AG08396 (cell line): ENCODE results near the gene GSAP.

Experiments used
- DNase-seq: peaks from one replicate; pipeline ENCODE4 v3.0.0; 2012; ENCODE audit warnings: low spot score, mixed read lengths

Gene GSAP

GRCh38 chr7:77281780-77282478 is 134.2 kb downstream of the GSAP start:
- DNase-seq = no peak

DNA sequence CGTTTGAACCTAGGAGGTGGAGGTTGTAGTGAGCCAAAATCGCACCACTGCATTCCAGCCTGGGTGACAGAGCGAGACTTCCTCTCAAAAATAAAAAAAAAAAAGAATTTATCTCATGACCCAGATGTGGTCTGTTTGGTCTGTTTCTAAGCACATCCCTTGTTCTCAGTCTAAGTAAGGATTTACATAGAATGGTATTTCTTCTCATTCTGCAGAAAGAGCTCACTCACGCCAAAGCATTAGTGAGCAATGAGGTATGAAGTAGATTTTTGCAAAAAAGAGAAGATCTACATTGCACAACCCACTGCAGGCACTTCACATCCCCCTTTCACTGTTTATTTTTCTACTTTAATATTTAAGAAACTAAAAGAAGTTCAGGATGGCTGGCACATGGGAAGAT is 140.0 kb downstream of the GSAP start:
- no peak for DNase-seq

DNA sequence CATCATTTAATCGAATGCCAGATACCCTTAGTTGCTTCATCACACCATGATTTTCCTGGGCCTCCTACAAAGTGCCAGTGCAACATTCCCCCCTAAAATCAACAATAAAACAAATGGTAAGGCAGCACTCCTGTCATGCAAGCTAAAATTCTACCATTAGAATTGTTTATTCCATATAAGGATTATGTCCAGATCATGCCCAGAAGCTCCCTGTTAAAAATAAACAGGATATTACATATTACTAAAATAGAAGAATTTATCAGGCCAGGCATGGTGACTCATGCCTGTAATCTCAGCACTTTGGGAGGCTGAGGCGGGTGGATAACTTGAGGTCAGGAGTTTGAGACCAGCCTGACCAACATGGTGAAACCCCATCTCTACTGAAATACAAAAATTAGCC is 140.5 kb downstream of the GSAP start:
- peak; percentile 45 for DNase-seq

DNA sequence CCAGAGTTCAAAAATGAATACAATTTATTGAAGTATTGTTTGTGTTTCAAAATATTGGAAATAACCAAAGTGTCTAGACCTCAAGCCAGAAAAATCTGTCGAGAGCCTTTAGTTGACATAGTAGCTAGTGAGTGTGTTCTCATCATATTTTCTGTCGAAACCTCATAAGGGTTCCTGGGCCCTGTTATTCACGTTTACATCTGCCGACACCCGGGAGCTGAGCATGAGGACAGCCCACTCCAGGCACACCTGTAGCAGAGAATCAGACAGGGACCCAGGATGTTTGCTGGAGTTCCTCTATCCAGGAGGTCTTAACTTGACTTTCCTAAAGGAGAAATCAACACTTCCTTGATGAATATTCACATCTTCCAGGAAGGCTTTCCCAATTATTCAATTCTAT is 144.4 kb downstream of the GSAP start:
- no peak for DNase-seq

DNA sequence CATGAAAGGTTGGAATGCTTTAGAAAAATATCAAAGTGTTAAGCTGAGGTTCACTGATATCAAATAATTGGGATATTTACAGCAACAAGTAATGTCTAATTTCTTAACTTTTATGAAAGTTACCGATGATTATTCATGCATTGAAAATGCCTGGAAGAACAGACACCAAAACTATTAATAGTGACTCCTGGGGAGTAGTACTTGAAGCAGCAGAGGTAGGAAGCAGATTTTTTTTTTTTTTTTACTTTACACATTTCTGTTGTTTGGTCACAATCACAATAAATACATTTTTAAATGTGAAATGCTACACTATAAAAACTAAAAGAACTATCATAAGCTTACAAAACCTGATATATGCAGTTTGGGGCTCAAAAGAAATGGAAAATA is 146.1 kb downstream of the GSAP start:
- no peak for DNase-seq

GRCh38 chr7:77269360-77270093 is 146.6 kb downstream of the GSAP start:
- no peak for DNase-seq

DNA sequence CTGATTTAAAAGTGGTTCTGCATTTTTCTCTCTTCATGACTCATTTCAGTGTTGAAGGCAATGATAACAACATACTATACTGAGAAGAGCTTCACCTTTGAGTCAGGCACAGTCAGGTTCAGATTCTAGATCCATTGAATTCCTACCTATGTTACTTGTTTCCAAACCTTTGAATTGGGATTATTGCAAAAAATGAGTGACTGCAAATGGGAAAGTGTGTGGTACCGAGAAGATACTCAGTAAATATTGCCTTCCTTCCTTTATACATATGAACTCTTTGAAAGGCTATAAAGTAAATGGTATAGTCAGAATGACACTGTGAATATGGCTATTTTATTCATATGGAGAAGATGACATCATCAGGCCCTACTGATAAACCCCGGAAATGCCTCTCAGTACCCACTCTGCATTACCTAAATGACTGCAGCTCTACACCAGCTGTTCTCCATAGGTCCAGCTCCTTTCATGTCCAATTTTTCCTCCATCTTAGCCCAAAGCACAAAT is 149.8 kb downstream of the GSAP start:
- no peak for DNase-seq

GRCh38 chr7:77265666-77266065 is 150.5 kb downstream of the GSAP start:
- no peak for DNase-seq

- DNase-seq = no peak
Measured at GRCh38 chr7:77262316-77262715, 153.8 kb downstream of the GSAP start.
